Astrocyte (in vitro differentiated cells and primary cell): ENCODE measurements around the gene NMBR. TPM values are rescaled to one million over a fixed set of nuclear protein-coding genes. Genes with fewer than 3 reads are reported as not detected.
"Not testable (repeated sequence)": the region's sequence is repeated elsewhere in the genome, so short reads cannot be mapped to it uniquely, and the experiment has no call there.

Experiments used
- DNase-seq: peaks from one replicate; pipeline ENCODE4 v3.0.0-alpha.2; 2010; ENCODE audit warnings: low read depth
- FAIRE-seq: peaks from 2 replicates; lab custom pipeline; 2011; peaks lifted over from hg19 to GRCh38; lab: Jason Lieb, UNC
- H2AFZ ChIP-seq: 2 replicates; pipeline ENCODE4 v1.6.0; 2012; ENCODE audit warnings: low read depth, low read length, inconsistent platforms
- H3K27ac ChIP-seq: 2 replicates; pipeline ENCODE4 v1.5.1; 2011; ENCODE audit warnings: low read depth, low read length, inconsistent platforms
- H3K27me3 ChIP-seq: 2 replicates; pipeline ENCODE4 v1.6.0; 2011; ENCODE audit warnings: low read length, inconsistent platforms; ENCODE audit not compliant: insufficient read depth
- H3K36me3 ChIP-seq: 2 replicates; pipeline ENCODE4 v1.5.1; 2011; ENCODE audit warnings: low read length, inconsistent platforms; ENCODE audit not compliant: insufficient read depth
- H3K4me1 ChIP-seq: 2 replicates; pipeline ENCODE4 v1.5.1; 2011; ENCODE audit warnings: low read length, inconsistent platforms; ENCODE audit not compliant: insufficient read depth
- H3K4me2 ChIP-seq: 2 replicates; pipeline ENCODE4 v1.6.0; 2012; ENCODE audit warnings: low read length, inconsistent platforms
- H3K4me3 ChIP-seq: 2 replicates; pipeline ENCODE4 v1.5.1; 2011; ENCODE audit warnings: low read depth, mild to moderate bottlenecking, low read length, inconsistent platforms; ENCODE audit not compliant: insufficient read depth
- H3K79me2 ChIP-seq: 2 replicates; pipeline ENCODE4 v1.6.0; 2012; ENCODE audit warnings: mild to moderate bottlenecking, low read length, inconsistent platforms; ENCODE audit not compliant: insufficient read depth
- H3K9ac ChIP-seq: 2 replicates; pipeline ENCODE4 v1.6.0; 2012; ENCODE audit warnings: mild to moderate bottlenecking, low read length, inconsistent platforms
- H3K9me3 ChIP-seq: 2 replicates; pipeline ENCODE4 v1.5.1; 2012; ENCODE audit warnings: low read depth, mild to moderate bottlenecking, low read length, inconsistent platforms; ENCODE audit not compliant: insufficient read depth
- H4K20me1 ChIP-seq: 2 replicates; pipeline ENCODE4 v1.6.0; 2012; ENCODE audit warnings: low read length, inconsistent platforms; ENCODE audit not compliant: insufficient read depth
- H3K27ac Mint-ChIP-seq: one replicate; pipeline ENCODE4 v1.8.0; 2021; ENCODE audit warnings: mild to moderate bottlenecking, mixed read lengths; ENCODE audit not compliant: unreplicated experiment
- H3K27me3 Mint-ChIP-seq: one replicate; pipeline ENCODE4 v1.8.0; 2021; ENCODE audit warnings: low read depth, mixed read lengths; ENCODE audit not compliant: unreplicated experiment
- H3K36me3 Mint-ChIP-seq: one replicate; pipeline ENCODE4 v1.8.0; 2021; ENCODE audit warnings: low read depth, mixed read lengths; ENCODE audit not compliant: unreplicated experiment
- H3K4me1 Mint-ChIP-seq: one replicate; pipeline ENCODE4 v1.8.0; 2021; ENCODE audit warnings: low read depth, mixed read lengths; ENCODE audit not compliant: unreplicated experiment
- H3K4me3 Mint-ChIP-seq: one replicate; pipeline ENCODE4 v1.8.0; 2021; ENCODE audit warnings: mild to moderate bottlenecking, moderate library complexity, mixed read lengths; ENCODE audit not compliant: unreplicated experiment
- H3K9me3 Mint-ChIP-seq: one replicate; pipeline ENCODE4 v1.8.0; 2021; ENCODE audit warnings: mild to moderate bottlenecking, mixed read lengths; ENCODE audit not compliant: unreplicated experiment
- CTCF ChIP-seq: IDR thresholded peaks from 2 replicates; pipeline ENCODE4 v1.5.1; 2011; ENCODE audit warnings: low read depth, mild to moderate bottlenecking, inconsistent platforms, low read length, moderate library complexity; ENCODE audit not compliant: insufficient read depth
- EZH2 ChIP-seq: IDR thresholded peaks from 2 replicates; pipeline ENCODE4 v1.6.1; 2012; ENCODE audit warnings: mild to moderate bottlenecking, low read length, inconsistent platforms; ENCODE audit not compliant: insufficient read depth
- total RNA-seq: library from RNA; stranded (reverse); gene quantifications from 2 replicates; pipeline ENCODE4 v1.2.1, GENCODE V29; 2021

Gene NMBR
- total RNA-seq, 1 donor from 2014 or later: not detected

- Histone ChIP-seq H3K4me3 (no peak overlapping the region), H3K36me3 (no peaks in the 10 kb centered on the region), H3K27me3 (no peaks in the 10 kb centered on the region), H3K27ac (no peak overlapping the region), H3K9me3 (no peaks in the 10 kb centered on the region), H3K9ac (no peak overlapping the region), H3K4me2 (no peak overlapping the region), H4K20me1 (no peaks in the 10 kb centered on the region), H3K79me2 (no peaks in the 10 kb centered on the region), H2AFZ (no peak overlapping the region), H3K4me1 (no peaks in the 10 kb centered on the region)
- Mint-ChIP-seq H3K36me3 (no peaks in the 10 kb centered on the region), H3K4me1 (no peaks in the 10 kb centered on the region), H3K4me3 (no peak overlapping the region), H3K9me3 (peaks cover 2% of the 10 kb centered on the region), H3K27me3 (peaks cover 1% of the 10 kb centered on the region), H3K27ac (no peak overlapping the region)
- no peak for DNase-seq
- FAIRE-seq: no peak
- TF ChIP-seq CTCF (no peak), EZH2 (no peak)
Observed at GRCh38 chr6:142068416-142068815, 78.5 kb downstream of the NMBR start.

GRCh38 chr6:142062861-142063260 is 84.1 kb downstream of the NMBR start:
- not testable (repeated sequence) for H3K4me1 Mint-ChIP-seq, H3K27me3 Mint-ChIP-seq, H3K9me3 ChIP-seq, H3K27ac Mint-ChIP-seq, H3K9me3 Mint-ChIP-seq, H3K36me3 Mint-ChIP-seq, H3K4me3 ChIP-seq, DNase-seq, H3K79me2 ChIP-seq, H3K4me2 ChIP-seq, H3K27me3 ChIP-seq, H3K9ac ChIP-seq, H2AFZ ChIP-seq, H4K20me1 ChIP-seq, H3K4me1 ChIP-seq, H3K27ac ChIP-seq, H3K36me3 ChIP-seq, H3K4me3 Mint-ChIP-seq
- FAIRE-seq: peak; percentile 84

- no peaks in the 10 kb centered on the region for H3K27me3 Mint-ChIP-seq
- H3K36me3 ChIP-seq: no peaks in the 10 kb centered on the region
- H3K27me3 ChIP-seq: no peaks in the 10 kb centered on the region
- no peaks in the 10 kb centered on the region for H3K4me1 ChIP-seq
- H3K9ac ChIP-seq: no peak overlapping the region
- FAIRE-seq (no peak), DNase-seq (peak; percentile 14)
- no peaks in the 10 kb centered on the region for H3K9me3 Mint-ChIP-seq
- no peak overlapping the region for H3K4me2 ChIP-seq
- H3K4me3 Mint-ChIP-seq: no peak overlapping the region
- H4K20me1 ChIP-seq: no peaks in the 10 kb centered on the region
- no peaks in the 10 kb centered on the region for H3K79me2 ChIP-seq
- TF ChIP-seq EZH2 (no peak), CTCF (no peak)
- H3K4me3 ChIP-seq: no peak overlapping the region
- no peak overlapping the region for H3K27ac ChIP-seq
- no peak overlapping the region for H2AFZ ChIP-seq
- no peaks in the 10 kb centered on the region for H3K4me1 Mint-ChIP-seq
- H3K9me3 ChIP-seq: no peaks in the 10 kb centered on the region
- H3K36me3 Mint-ChIP-seq: no peaks in the 10 kb centered on the region
- H3K27ac Mint-ChIP-seq: no peak overlapping the region
Observed at GRCh38 chr6:142058551-142059290, 88.2 kb downstream of the NMBR start.
